B cell (primary cell): ENCODE data around the gene BICDL2. TPM values are rescaled to one million over a fixed set of nuclear protein-coding genes. Genes with fewer than 3 reads are reported as not detected.

Experiments
- ATAC-seq: fragments of 200-7000 bp; cut with Tn5 transposase; one replicate; pipeline ENCODE4 v1.10.0; 2021; ENCODE audit warnings: low read depth, mild to moderate bottlenecking, moderate number of reproducible peaks, moderate library complexity
- CTCF ChIA-PET: fragments of 350-600 bp; sonication (Branson Sonifier 250); formaldehyde crosslinking; loops from one replicate; lab custom pipeline; 2021; ENCODE audit warnings: antibody characterized with exemption, inconsistent platforms; lab: Charles Lee
- POLR2A ChIA-PET: fragments of 350-600 bp; sonication (Branson Sonifier 250); formaldehyde crosslinking; loops from one replicate; lab custom pipeline; 2021; ENCODE audit warnings: antibody characterized with exemption; lab: Charles Lee
- DNase-seq: peaks from one replicate; pipeline ENCODE4 v3.0.0; 2013
- H2AFZ ChIP-seq: 2 replicates; pipeline ENCODE4 v1.6.1; 2012; ENCODE audit warnings: mild to moderate bottlenecking, low read depth, low read length; ENCODE audit not compliant: insufficient read depth, poor library complexity, severe bottlenecking
- H3K27ac ChIP-seq, 2 donors: 1 replicate in 1 of 2; 2 replicates in 1 of 2; pipeline ENCODE4 v1.5.1; 2012 to 2013; ENCODE audit warnings: low read length in 2 of 2, mild to moderate bottlenecking in 2 of 2, moderate library complexity in 1 of 2
- H3K27me3 ChIP-seq, 4 experiments: fragments of 200-600 bp in 1 of 4; sonication (generic) in 1 of 4; replicated peaks in 1 of 4; 1 replicate in 2 of 4; 2 replicates in 2 of 4; pipeline versions ENCODE4 v1.6.1 to v1.7.0; 2013 to 2016; ENCODE audit warnings: low read length in 3 of 4, mild to moderate bottlenecking in 2 of 4, mixed read lengths in 1 of 4, moderate library complexity in 1 of 4; ENCODE audit not compliant: insufficient read depth in 4 of 4, control insufficient read depth in 3 of 4; ENCODE audit errors: control extremely low read depth in 1 of 4
- H3K36me3 ChIP-seq, 2 experiments: replicated peaks in 1 of 2; 1 replicate in 1 of 2; 2 replicates in 1 of 2; pipeline versions ENCODE4 v1.6.1 to v1.7.1; 2013; ENCODE audit warnings: low read length in 1 of 2; ENCODE audit not compliant: insufficient read depth in 2 of 2, control insufficient read depth in 1 of 2; ENCODE audit errors: control extremely low read depth in 1 of 2, extremely low read depth in 1 of 2
- H3K4me1 ChIP-seq, 2 donors: fragments of 200-600 bp in 1 of 2; sonication (generic) in 1 of 2; 1 replicate in 1 of 2; 2 replicates in 1 of 2; pipeline versions ENCODE4 v1.5.1 to v1.6.1; 2013 to 2017; ENCODE audit warnings: low read length in 2 of 2; ENCODE audit not compliant: control insufficient read depth in 2 of 2, insufficient read depth in 2 of 2
- H3K4me2 ChIP-seq: replicated peaks from 2 replicates; pipeline ENCODE3; 2012; ENCODE audit warnings: mild to moderate bottlenecking, low read depth, low read length; ENCODE audit not compliant: poor library complexity, severe bottlenecking
- H3K4me3 ChIP-seq, 5 experiments: fragments of 200-600 bp in 1 of 5; sonication (generic) in 1 of 5; 1 replicate in 3 of 5; 2 replicates in 2 of 5; pipeline versions ENCODE4 v1.5.1 to v1.7.0; 2011 to 2016; ENCODE audit warnings: low read length in 4 of 5, mild to moderate bottlenecking in 4 of 5, low read depth in 2 of 5, control low read depth in 1 of 5, moderate library complexity in 1 of 5; ENCODE audit not compliant: insufficient read depth in 1 of 5; ENCODE audit errors: control extremely low read depth in 1 of 5, extremely low read depth in 1 of 5
- H3K79me2 ChIP-seq: fragments of 200-600 bp; sonication (generic); one replicate; pipeline ENCODE4 v1.6.0; 2016; ENCODE audit warnings: low read length; ENCODE audit not compliant: control insufficient read depth, insufficient read depth
- H3K9ac ChIP-seq: fragments of 200-600 bp; sonication (generic); 2 replicates; pipeline ENCODE4 v1.6.1; 2017; ENCODE audit warnings: mild to moderate bottlenecking, low read length, moderate library complexity
- H3K9me3 ChIP-seq, 3 donors: one replicate each; pipeline versions ENCODE4 v1.6.1 to v1.7.1; 2013; ENCODE audit warnings: low read length in 2 of 3; ENCODE audit not compliant: control insufficient read depth in 2 of 3, insufficient read depth in 1 of 3; ENCODE audit errors: control extremely low read depth in 1 of 3
- H4K20me1 ChIP-seq: 2 replicates; pipeline ENCODE4 v1.6.0; 2012; ENCODE audit warnings: mild to moderate bottlenecking, low read length; ENCODE audit not compliant: insufficient read depth, control insufficient read depth, poor library complexity, severe bottlenecking
- H3K27ac Mint-ChIP-seq: one replicate; pipeline ENCODE4 v1.8.0; 2021; ENCODE audit warnings: mixed read lengths
- H3K27me3 Mint-ChIP-seq: one replicate; pipeline ENCODE4 v1.8.0; 2021; ENCODE audit warnings: mixed read lengths
- H3K4me1 Mint-ChIP-seq: one replicate; pipeline ENCODE4 v1.8.0; 2021; ENCODE audit warnings: mixed read lengths
- H3K4me3 Mint-ChIP-seq: one replicate; pipeline ENCODE4 v1.8.0; 2021; ENCODE audit warnings: mixed read lengths
- H3K9me3 Mint-ChIP-seq: one replicate; pipeline ENCODE4 v1.8.0; 2022; ENCODE audit warnings: mixed read lengths; ENCODE audit not compliant: insufficient read depth
- EZH2 ChIP-seq: IDR thresholded peaks from 2 replicates; pipeline ENCODE4 v1.6.1; 2012; ENCODE audit warnings: borderline replicate concordance, low read depth, mild to moderate bottlenecking, moderate library complexity, low read length; ENCODE audit not compliant: insufficient read depth, poor library complexity, severe bottlenecking
- WGBS: methylation state at CpG from one replicate; pipeline ENCODE4 v1.1.5; 2013; ENCODE audit warnings: missing lambda C conversion rate; ENCODE audit not compliant: insufficient coverage; 5-methylcytosine and 5-hydroxymethylcytosine counted together
- intact Hi-C: fragments of 100-400 bp; cut with micrococcal nuclease; formaldehyde crosslinking; loops from one replicate; pipeline ENCODE4 v1.10.0; 2022
- polyA plus RNA-seq: library from polyadenylated mRNA; depleted of rRNA; stranded (reverse); fragments of >200 nt; gene quantifications from 2 replicates; pipeline ENCODE4 v1.2.3, GENCODE V29; 2012
- total RNA-seq, 2 donors: library from RNA; stranded (reverse); fragments of 120-200 nt in 1 of 2; gene quantifications; 1 replicate in 1 of 2; 2 replicates in 1 of 2; pipeline versions ENCODE4 v1.2.3 to v1.2.4, GENCODE V29; 2013 to 2022
- TF ChIP-seq, protein P1 (sequence below): fragments of 200-600 bp; IDR thresholded peaks from one replicate; pipeline ENCODE4 v1.8.0; 2022; ENCODE audit warnings: antibody characterized with exemption, mild to moderate bottlenecking

Gene BICDL2
- total and polyA plus RNA-seq, 2 donors (not counting 1 experiment from before 2014, with no cell fraction given) = 0.20 TPM; not detected in 1

DNA sequence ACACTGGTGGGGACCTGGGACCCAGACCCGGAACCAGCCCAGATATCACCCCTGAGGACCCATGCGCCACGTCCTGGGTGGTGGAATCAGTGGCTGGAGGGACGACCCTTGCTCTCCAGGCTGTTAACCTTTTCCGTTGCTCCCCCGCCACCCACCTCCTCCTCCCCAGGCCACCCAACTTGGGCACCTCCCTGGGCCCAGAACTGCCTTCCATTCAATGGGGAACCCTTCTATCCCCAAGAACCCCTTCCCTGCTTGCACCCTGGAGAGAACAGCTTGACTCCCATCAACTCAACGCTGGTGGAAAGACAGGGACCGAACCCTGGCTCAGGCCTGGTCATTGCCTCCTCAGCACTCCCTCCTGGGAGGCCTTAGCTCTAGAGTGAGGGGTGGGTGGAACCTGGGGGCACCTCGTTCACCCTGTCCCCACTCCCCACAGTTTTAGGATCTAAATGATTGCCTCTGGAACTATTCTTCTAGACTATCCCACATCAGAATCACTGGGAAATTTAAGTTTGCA, 23.0 kb upstream of the BICDL2 start:
- H3K4me1 ChIP-seq = peaks cover 18 to 20% of the 10 kb centered on the region in 2 donors
- peak overlapping the region; percentile 99 for H3K4me2 ChIP-seq
- no peak for DNase-seq
- ChIA-PET CTCF (interaction anchor here (0.6 to 6.5 kb wide), 19 partner anchors 11 to 398 kb away, joined by 3 to 140 read pairs (median 5); partner anchors contain the start of genes HCFC1R1, THOC6, ZNF213 and ZSCAN10), POLR2A (interaction anchor here (0.7 to 2.1 kb wide), 5 partner anchors 33 to 99 kb away, joined by 3 to 13 read pairs (median 5); partner anchors contain the start of gene ZNF213)
- intact Hi-C loops = loop anchor here (1.0 to 2.0 kb wide), 6 partner anchors 17 to 107 kb away; partner anchors contain the start of gene THOC6
- H3K27ac Mint-ChIP-seq = peak overlapping the region; percentile 65
- peak overlapping the region in 4 of 5 experiments; percentile 75 to 93 (median 82) for H3K4me3 ChIP-seq
- peak overlapping the region; percentile 87 for H3K4me3 Mint-ChIP-seq
- no peaks in the 10 kb centered on the region for H4K20me1 ChIP-seq
- H3K4me1 Mint-ChIP-seq = peaks cover 15% of the 10 kb centered on the region
- H3K27me3 ChIP-seq = peaks cover 0 to 6% (median 0%) of the 10 kb centered on the region in 4 experiments
- no peak for ATAC-seq
- no peaks in the 10 kb centered on the region for H3K79me2 ChIP-seq
- H3K36me3 ChIP-seq = no peaks in the 10 kb centered on the region
- H2AFZ ChIP-seq = peak overlapping the region; percentile 98
- H3K9me3 Mint-ChIP-seq = no peaks in the 10 kb centered on the region
- H3K27ac ChIP-seq = peak overlapping the region in 1 of 2 donors; percentile 51
- no peaks in the 10 kb centered on the region for H3K9me3 ChIP-seq
- H3K9ac ChIP-seq = peak overlapping the region; percentile 83
- H3K27me3 Mint-ChIP-seq = no peaks in the 10 kb centered on the region
- WGBS = 71% methylated on average over 6 of the region's 9 CpGs
- no peak for TF ChIP-seq EZH2
- TF ChIP-seq, protein P1, sequence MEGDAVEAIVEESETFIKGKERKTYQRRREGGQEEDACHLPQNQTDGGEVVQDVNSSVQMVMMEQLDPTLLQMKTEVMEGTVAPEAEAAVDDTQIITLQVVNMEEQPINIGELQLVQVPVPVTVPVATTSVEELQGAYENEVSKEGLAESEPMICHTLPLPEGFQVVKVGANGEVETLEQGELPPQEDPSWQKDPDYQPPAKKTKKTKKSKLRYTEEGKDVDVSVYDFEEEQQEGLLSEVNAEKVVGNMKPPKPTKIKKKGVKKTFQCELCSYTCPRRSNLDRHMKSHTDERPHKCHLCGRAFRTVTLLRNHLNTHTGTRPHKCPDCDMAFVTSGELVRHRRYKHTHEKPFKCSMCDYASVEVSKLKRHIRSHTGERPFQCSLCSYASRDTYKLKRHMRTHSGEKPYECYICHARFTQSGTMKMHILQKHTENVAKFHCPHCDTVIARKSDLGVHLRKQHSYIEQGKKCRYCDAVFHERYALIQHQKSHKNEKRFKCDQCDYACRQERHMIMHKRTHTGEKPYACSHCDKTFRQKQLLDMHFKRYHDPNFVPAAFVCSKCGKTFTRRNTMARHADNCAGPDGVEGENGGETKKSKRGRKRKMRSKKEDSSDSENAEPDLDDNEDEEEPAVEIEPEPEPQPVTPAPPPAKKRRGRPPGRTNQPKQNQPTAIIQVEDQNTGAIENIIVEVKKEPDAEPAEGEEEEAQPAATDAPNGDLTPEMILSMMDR = no peak
